ENCODE data around the gene FKBP5.

GRCh38 chr6:35717449-35718374 is 29.0 kb upstream of the FKBP5 start:
- no peak for TF ChIP-seq PATZ1 (CRISPR knock-in tag; IDR thresholded peaks at IDR 0.05; ENCODE audit: borderline replicate concordance)
- no peak for TF ChIP-seq ZFP30 (CRISPR knock-in tag; IDR thresholded peaks at IDR 0.05)
- TF ChIP-seq CSRNP3 (CRISPR knock-in tag; IDR thresholded peaks at IDR 0.05): no peak
- no peak for TF ChIP-seq GLIS3 (CRISPR knock-in tag; IDR thresholded peaks at IDR 0.05)
